Naive thymus-derived CD4-positive, alpha-beta T cell (primary cell): Measurements from ENCODE around the gene TERT. TPM values are rescaled to one million over a fixed set of nuclear protein-coding genes. Genes with fewer than 3 reads are reported as not detected.

Experiments used
- ATAC-seq: fragments of 150-1000 bp; cut with Tn5 transposase; 2 replicates; pipeline ENCODE4 v1.10.0; 2021; ENCODE audit warnings: mild to moderate bottlenecking, moderate library complexity
- CTCF ChIA-PET: fragments of 350-600 bp; sonication (Branson Sonifier 250); formaldehyde crosslinking; loops from one replicate; lab custom pipeline; 2021; ENCODE audit warnings: antibody characterized with exemption; lab: Charles Lee
- POLR2A ChIA-PET: fragments of 350-600 bp; sonication (Branson Sonifier 250); formaldehyde crosslinking; loops from one replicate; lab custom pipeline; 2021; ENCODE audit warnings: antibody characterized with exemption, inconsistent platforms; lab: Charles Lee
- DNase-seq, 9 donors: peaks; one replicate each; pipeline versions ENCODE4 v3.0.0 to v3.0.0-alpha.2; 2020 to 2022; ENCODE audit warnings: mixed read lengths in 1 of 9
- H3K27ac ChIP-seq: one replicate; pipeline ENCODE4 v1.7.0; 2013; ENCODE audit warnings: mild to moderate bottlenecking, low read depth, low read length, moderate library complexity
- H3K27me3 ChIP-seq, 2 donors: one replicate each; pipeline ENCODE4 v1.7.0; 2013; ENCODE audit warnings: low read length in 2 of 2, mild to moderate bottlenecking in 2 of 2, moderate library complexity in 2 of 2; ENCODE audit not compliant: control insufficient read depth in 2 of 2, insufficient read depth in 2 of 2
- H3K36me3 ChIP-seq, 3 experiments: 1 replicate in 2 of 3; 2 replicates in 1 of 3; pipeline ENCODE4 v1.7.0; 2013; ENCODE audit warnings: low read length in 3 of 3, mild to moderate bottlenecking in 3 of 3, moderate library complexity in 1 of 3; ENCODE audit not compliant: insufficient read depth in 3 of 3, control insufficient read depth in 2 of 3
- H3K4me1 ChIP-seq, 2 donors: one replicate each; pipeline ENCODE4 v1.7.0; 2013; ENCODE audit warnings: low read length in 2 of 2, mild to moderate bottlenecking in 2 of 2, moderate library complexity in 1 of 2; ENCODE audit not compliant: control insufficient read depth in 2 of 2, insufficient read depth in 2 of 2
- H3K4me3 ChIP-seq: 2 replicates; pipeline ENCODE4 v1.7.0; 2013; ENCODE audit warnings: mild to moderate bottlenecking, low read length
- H3K9me3 ChIP-seq, 3 experiments: 1 replicate in 2 of 3; 2 replicates in 1 of 3; pipeline ENCODE4 v1.7.0; 2013; ENCODE audit warnings: low read length in 3 of 3; ENCODE audit not compliant: control insufficient read depth in 2 of 3
- H3K27ac Mint-ChIP-seq, 9 donors: one replicate each; pipeline ENCODE4 v1.8.0; 2020 to 2022; ENCODE audit warnings: mixed read lengths in 9 of 9, mild to moderate bottlenecking in 8 of 9, moderate library complexity in 5 of 9, inconsistent platforms in 2 of 9
- H3K27me3 Mint-ChIP-seq, 5 donors: one replicate each; pipeline ENCODE4 v1.8.0; 2021 to 2022; ENCODE audit warnings: mixed read lengths in 5 of 5, mild to moderate bottlenecking in 1 of 5
- H3K36me3 Mint-ChIP-seq, 5 donors: one replicate each; pipeline ENCODE4 v1.8.0; 2020 to 2022; ENCODE audit warnings: mixed read lengths in 5 of 5, mild to moderate bottlenecking in 3 of 5, inconsistent platforms in 1 of 5
- H3K4me1 Mint-ChIP-seq, 7 donors: one replicate each; pipeline ENCODE4 v1.8.0; 2020 to 2022; ENCODE audit warnings: mixed read lengths in 7 of 7, mild to moderate bottlenecking in 3 of 7, inconsistent platforms in 1 of 7
- H3K4me3 Mint-ChIP-seq, 10 donors: one replicate each; pipeline ENCODE4 v1.8.0; 2020 to 2022; ENCODE audit warnings: mild to moderate bottlenecking in 10 of 10, mixed read lengths in 10 of 10, moderate library complexity in 6 of 10, inconsistent platforms in 2 of 10
- H3K9me3 Mint-ChIP-seq, 11 donors: one replicate each; pipeline ENCODE4 v1.8.0; 2020 to 2022; ENCODE audit warnings: mixed read lengths in 11 of 11, mild to moderate bottlenecking in 4 of 11, inconsistent platforms in 1 of 11, moderate library complexity in 1 of 11
- intact Hi-C, 2 donors: fragments of 100-400 bp; cut with micrococcal nuclease; formaldehyde crosslinking; loops; one replicate each; pipeline ENCODE4 v1.15.1; 2023
- polyA plus RNA-seq, 2 donors: library from polyadenylated mRNA; unstranded; fragments of 300-500 nt; fragmentation: Illumina TruSeq; gene quantifications; one replicate each; pipeline ENCODE4 v1.2.3, GENCODE V29; 2021
- total RNA-seq, 6 experiments: library from RNA in 5 of 6; stranded (reverse) in 5 of 6; gene quantifications; 1 replicate in 5 of 6; 2 replicates in 1 of 6; pipeline ENCODE4 v1.2.3 and lab custom pipeline; 2021 to 2026

The TERT gene
- total and polyA plus RNA-seq, 7 experiments from 2014 or later, result 0.13 to 3.3 (median 1.3) TPM; not detected in 1

DNA sequence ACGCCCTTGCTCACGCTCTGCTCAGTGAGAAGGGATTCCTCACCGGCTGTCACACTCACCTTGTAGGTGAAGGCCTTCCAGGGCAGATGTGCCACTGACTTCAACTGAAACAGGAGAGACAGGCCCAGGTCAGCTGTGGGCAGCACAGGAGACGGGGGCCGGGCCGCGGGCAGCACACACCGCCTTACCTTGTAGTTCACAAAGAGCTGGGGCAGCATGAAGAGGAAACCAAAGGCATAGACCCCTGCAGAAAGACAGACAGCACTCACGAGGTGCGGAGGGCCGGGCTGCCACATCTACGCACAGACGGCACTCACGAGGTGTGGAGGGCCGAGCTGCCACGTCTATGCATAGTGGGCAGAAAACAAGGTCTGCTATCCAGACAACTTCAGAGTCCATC, 26.7 kb upstream of the TERT start:
- intact Hi-C loops, result no loop called here
- H3K36me3 Mint-ChIP-seq, result peaks cover 6 to 38% (median 13%) of the 10 kb centered on the region in 5 donors
- peak in 1 of 9 donors; percentile 2 for DNase-seq

DNA sequence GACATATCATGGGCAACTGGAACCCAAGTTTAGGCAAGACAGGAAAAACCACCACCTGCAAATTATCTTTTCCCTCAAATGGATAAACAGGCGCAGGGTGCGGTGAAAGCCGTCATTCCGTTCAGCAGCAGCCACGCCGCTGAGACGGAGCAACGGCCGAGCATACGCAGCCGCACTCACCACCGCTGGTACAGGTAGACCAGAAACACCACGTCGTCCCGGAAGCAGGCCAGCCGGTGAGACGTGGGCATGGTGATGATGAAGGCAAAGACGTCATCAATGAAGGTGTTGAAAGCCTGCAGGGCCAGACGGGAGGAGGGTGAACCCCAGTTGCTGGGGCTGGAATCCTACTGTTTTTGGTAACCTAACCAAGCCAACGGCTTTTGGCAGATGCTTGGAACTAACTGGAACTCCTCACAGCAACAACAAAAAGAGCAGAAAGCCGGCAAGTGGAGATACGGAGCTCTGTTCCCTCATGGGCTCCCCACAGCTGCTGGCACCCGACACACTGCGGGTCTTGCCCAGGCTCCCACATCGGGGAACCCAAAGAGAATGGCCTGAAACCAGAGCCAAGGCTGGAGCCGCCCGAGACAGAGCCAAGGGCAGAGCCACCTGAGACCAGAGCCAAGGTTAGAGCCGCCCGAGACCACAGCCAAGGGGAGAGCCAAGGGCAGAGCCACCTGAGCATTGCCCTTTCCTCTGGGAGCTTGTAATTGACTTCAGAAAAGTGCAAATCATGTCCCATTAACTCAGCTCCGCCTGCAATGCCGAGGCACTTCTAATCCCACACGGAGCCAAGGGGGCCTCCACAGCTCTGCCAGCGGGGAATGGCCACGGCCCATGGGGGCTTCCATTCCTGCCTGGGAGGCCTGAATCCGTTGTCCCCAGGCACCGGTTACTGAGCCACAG, 25.8 kb upstream of the TERT start:
- no peaks in the 10 kb centered on the region for H3K27me3 Mint-ChIP-seq
- Histone ChIP-seq H3K36me3 (peaks cover 0 to 80% (median 10%) of the 10 kb centered on the region in 3 experiments), H3K27ac (no peak overlapping the region), H3K4me1 (peaks cover 5 to 17% of the 10 kb centered on the region in 2 donors), H3K4me3 (no peak overlapping the region), H3K27me3 (no peaks in the 10 kb centered on the region), H3K9me3 (no peaks in the 10 kb centered on the region)
- H3K4me1 Mint-ChIP-seq, result peaks cover 9 to 24% (median 19%) of the 10 kb centered on the region in 7 donors
- no peaks in the 10 kb centered on the region for H3K9me3 Mint-ChIP-seq
- peaks cover 6 to 30% (median 8%) of the 10 kb centered on the region in 5 donors for H3K36me3 Mint-ChIP-seq
- POLR2A ChIA-PET, result interaction anchor here (0.7 to 6.0 kb wide), 3 partner anchors 11 to 116 kb away, joined by 3 to 40 read pairs (median 3); no protein-coding TSS in a partner anchor
- ATAC-seq (no peak), DNase-seq (peak in 1 of 9 donors; percentile 4)
- H3K4me3 Mint-ChIP-seq, result no peak overlapping the region
- CTCF ChIA-PET, result no interaction called here
- intact Hi-C loops, result no loop called here
- H3K27ac Mint-ChIP-seq, result peak overlapping the region in 4 of 9 donors; percentile 9 to 91 (median 54)

More for the DNA sequence above, 26.7 kb upstream of the TERT start:
- Histone ChIP-seq H3K36me3 (peaks cover 0 to 89% (median 10%) of the 10 kb centered on the region in 3 experiments), H3K4me1 (peaks cover 3 to 8% of the 10 kb centered on the region in 2 donors), H3K27me3 (no peaks in the 10 kb centered on the region), H3K27ac (no peak overlapping the region), H3K9me3 (no peaks in the 10 kb centered on the region), H3K4me3 (no peak overlapping the region)
- CTCF ChIA-PET, result no interaction called here
- peaks cover 0 to under 1% (median 0%) of the 10 kb centered on the region in 11 donors for H3K9me3 Mint-ChIP-seq
- no peak overlapping the region for H3K4me3 Mint-ChIP-seq
- POLR2A ChIA-PET, result interaction anchor here (0.7 to 1.4 kb wide), 3 partner anchors 11 to 117 kb away, joined by 3 read pairs; no protein-coding TSS in a partner anchor
- H3K27ac Mint-ChIP-seq, result peak overlapping the region in 3 of 9 donors; percentile 46 to 56 (median 49)
- no peak for ATAC-seq
- peaks cover 4 to 18% (median 11%) of the 10 kb centered on the region in 7 donors for H3K4me1 Mint-ChIP-seq
- no peaks in the 10 kb centered on the region for H3K27me3 Mint-ChIP-seq

DNA sequence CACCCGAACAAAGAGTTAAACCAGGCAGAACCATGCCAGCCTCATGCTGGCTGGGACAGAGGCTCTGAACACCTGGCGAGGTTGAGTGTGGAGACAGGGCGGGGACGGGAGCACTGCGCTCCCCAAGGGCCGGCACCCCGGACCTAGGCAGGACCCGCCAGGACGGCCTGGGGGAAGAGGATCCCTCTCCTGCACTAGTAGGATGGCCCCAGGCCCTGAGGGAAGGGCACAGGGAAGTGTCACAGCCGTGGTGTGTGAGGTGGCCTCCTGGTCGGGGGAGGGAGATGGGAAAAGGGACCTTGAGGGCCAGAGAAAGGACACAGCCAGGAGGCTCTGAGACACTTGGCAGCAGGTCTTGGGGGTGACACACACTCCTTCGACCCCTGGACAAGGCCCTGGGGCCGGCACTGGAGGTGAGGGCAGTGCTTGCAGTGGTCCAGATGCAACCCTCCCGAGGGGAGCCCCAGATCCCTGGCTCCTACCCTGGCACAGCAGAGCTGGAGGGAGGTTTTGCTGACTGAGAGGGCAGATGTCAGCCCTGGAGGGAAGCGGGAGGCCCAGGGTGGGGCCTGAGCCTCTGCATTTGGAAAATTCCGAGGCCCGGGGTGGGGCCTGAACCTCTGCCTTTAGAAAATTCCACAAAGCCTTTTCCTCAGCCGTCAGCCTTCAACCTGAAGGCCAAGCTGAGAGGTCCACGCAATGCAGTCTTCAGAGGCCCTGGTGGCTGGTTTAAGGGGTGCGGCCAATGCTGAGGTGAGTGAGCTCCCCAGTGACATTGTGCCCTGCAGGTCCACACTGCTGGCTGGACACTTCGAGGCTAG, 24.8 kb upstream of the TERT start:
- ChIA-PET CTCF (interaction anchor here (1.4 kb wide), 1 partner anchor 65 kb away, joined by 3 read pairs; no protein-coding TSS in a partner anchor), POLR2A (interaction anchor here (6.0 kb wide), 1 partner anchor 66 kb away, joined by 40 read pairs; no protein-coding TSS in a partner anchor)
- Histone ChIP-seq H3K4me1 (peaks cover 14 to 27% of the 10 kb centered on the region in 2 donors), H3K27me3 (no peaks in the 10 kb centered on the region), H3K27ac (no peak overlapping the region), H3K4me3 (no peak overlapping the region), H3K9me3 (no peaks in the 10 kb centered on the region), H3K36me3 (peaks cover 0 to 69% (median 9%) of the 10 kb centered on the region in 3 experiments)
- Mint-ChIP-seq H3K4me3 (no peak overlapping the region), H3K36me3 (peaks cover 6 to 29% (median 8%) of the 10 kb centered on the region in 5 donors), H3K4me1 (peaks cover 12 to 35% (median 29%) of the 10 kb centered on the region in 7 donors), H3K27me3 (no peaks in the 10 kb centered on the region), H3K27ac (peak overlapping the region in 1 of 9 donors; percentile 20), H3K9me3 (no peaks in the 10 kb centered on the region)
- DNase-seq (peak in 1 of 9 donors; percentile 4), ATAC-seq (no peak)
- intact Hi-C loops, result loop anchor here (5.0 to 10.0 kb wide), 3 partner anchors 62 to 323 kb away; no protein-coding TSS in a partner anchor

DNA sequence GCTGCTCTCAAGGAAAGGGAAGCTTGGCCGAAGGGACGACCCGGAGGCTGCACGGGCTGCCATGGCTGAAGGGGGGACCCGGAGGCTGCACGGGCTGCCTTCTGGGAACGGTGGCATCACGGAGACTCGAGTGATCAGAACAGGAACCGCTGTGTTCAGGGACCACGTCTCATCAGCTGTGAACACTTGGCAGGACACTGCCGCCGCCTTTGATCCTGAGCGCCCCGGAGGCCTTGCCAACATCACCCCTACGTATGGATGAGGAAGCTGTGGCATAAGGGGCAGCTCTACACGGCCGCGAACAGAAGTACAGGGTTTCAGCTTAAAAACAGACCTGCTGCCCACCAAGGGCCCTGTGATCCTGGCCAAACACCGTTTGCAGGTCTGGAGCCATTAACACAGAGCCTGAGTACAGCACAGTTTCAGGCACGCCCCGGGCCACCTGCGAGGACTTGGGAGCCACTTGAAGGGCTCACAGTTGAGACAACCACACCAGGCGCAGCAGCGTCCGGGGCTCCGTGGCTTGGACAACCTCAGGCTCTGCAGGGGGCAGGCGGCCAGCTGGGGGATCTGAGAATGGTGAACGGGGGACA, 23.9 kb upstream of the TERT start:
- POLR2A ChIA-PET, result interaction anchor here (1.3 to 6.0 kb wide), 3 partner anchors 10 to 67 kb away, joined by 3 to 40 read pairs (median 6); partner anchors contain the start of gene CLPTM1L
- CTCF ChIA-PET, result interaction anchor here (1.4 kb wide), 1 partner anchor 64 kb away, joined by 3 read pairs; no protein-coding TSS in a partner anchor
- Mint-ChIP-seq H3K4me3 (no peak overlapping the region), H3K27ac (peak overlapping the region in 5 of 9 donors; percentile 12 to 76 (median 36)), H3K9me3 (no peaks in the 10 kb centered on the region), H3K4me1 (peaks cover 17 to 43% (median 37%) of the 10 kb centered on the region in 7 donors), H3K36me3 (peaks cover 6 to 26% (median 8%) of the 10 kb centered on the region in 5 donors), H3K27me3 (no peaks in the 10 kb centered on the region)
- intact Hi-C loops, result loop anchor here (5.0 to 10.0 kb wide), 3 partner anchors 61 to 324 kb away; no protein-coding TSS in a partner anchor
- DNase-seq (peak in 1 of 9 donors; percentile 5), ATAC-seq (no peak)
- no peaks in the 10 kb centered on the region for H3K27me3 ChIP-seq
- no peaks in the 10 kb centered on the region for H3K9me3 ChIP-seq
- peaks cover 23 to 36% of the 10 kb centered on the region in 2 donors for H3K4me1 ChIP-seq
- H3K36me3 ChIP-seq, result peaks cover 0 to 60% (median 3%) of the 10 kb centered on the region in 3 experiments
- no peak overlapping the region for H3K27ac ChIP-seq
- H3K4me3 ChIP-seq, result no peak overlapping the region

DNA sequence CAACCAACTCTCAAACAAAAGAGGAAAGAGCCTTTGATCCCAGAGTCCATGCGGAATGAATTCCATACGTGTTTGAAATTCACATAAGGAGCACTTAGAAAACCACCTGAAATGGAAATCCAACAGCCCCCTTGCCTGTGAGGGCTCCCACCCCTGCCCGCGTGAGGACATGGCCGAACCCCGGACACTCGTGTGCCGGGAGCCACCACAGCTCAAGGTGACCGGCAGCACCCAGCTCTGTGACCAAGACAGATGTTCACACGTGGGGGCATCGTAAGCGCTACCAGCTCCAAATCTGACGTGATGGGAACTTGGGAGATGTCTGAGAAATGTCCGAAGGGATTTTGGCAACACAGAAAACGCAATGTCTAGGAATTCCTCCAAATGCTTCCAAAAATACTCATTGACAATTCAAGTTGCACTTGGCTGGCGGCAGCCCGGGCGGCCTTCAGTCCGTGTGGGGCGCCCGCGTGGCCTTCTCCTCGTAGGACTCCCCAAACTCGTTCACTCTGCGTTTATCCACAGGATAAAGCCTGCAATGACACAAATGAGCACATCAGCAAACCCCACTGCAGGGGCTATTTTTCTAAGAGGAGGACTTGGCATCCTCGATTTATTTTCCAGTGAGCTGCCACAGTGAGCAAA, 23.2 kb upstream of the TERT start:
- Mint-ChIP-seq H3K4me1 (peaks cover 24 to 51% (median 44%) of the 10 kb centered on the region in 7 donors), H3K27ac (peak overlapping the region in 4 of 9 donors; percentile 36 to 96 (median 76)), H3K4me3 (no peak overlapping the region), H3K36me3 (peaks cover 6 to 26% (median 8%) of the 10 kb centered on the region in 5 donors), H3K9me3 (no peaks in the 10 kb centered on the region), H3K27me3 (no peaks in the 10 kb centered on the region)
- POLR2A ChIA-PET, result interaction anchor here (1.0 to 6.0 kb wide), 8 partner anchors 9 to 68 kb away, joined by 3 to 40 read pairs (median 4); partner anchors contain the start of genes CLPTM1L and TERT
- Histone ChIP-seq H3K9me3 (no peaks in the 10 kb centered on the region), H3K4me3 (no peak overlapping the region), H3K27me3 (no peaks in the 10 kb centered on the region), H3K36me3 (peaks cover 0 to 53% (median 3%) of the 10 kb centered on the region in 3 experiments), H3K27ac (no peak overlapping the region), H3K4me1 (peaks cover 30 to 43% of the 10 kb centered on the region in 2 donors)
- DNase-seq (no peak), ATAC-seq (no peak)
- CTCF ChIA-PET, result interaction anchor here (1.1 to 1.4 kb wide), 2 partner anchors 37 to 63 kb away, joined by 3 read pairs; no protein-coding TSS in a partner anchor
- intact Hi-C loops, result loop anchor here (2.0 to 10.0 kb wide), 4 partner anchors 15 to 324 kb away; no protein-coding TSS in a partner anchor
